HepG2 (cell line): ENCODE data around the gene IMP3. TPM values are rescaled to one million over a fixed set of nuclear protein-coding genes. Genes with fewer than 3 reads are reported as not detected.

ENCODE experiments used
- ATF2 ChIP-seq: sonication (generic); formaldehyde crosslinking; IDR thresholded peaks from 2 replicates; pipeline ENCODE4 v1.4.0; 2020; ENCODE audit warnings: missing genetic modification reagents
- CCAR2 ChIP-seq: fragments of 200-400 bp; formaldehyde crosslinking; optimal IDR thresholded peaks from 2 replicates; pipeline ENCODE3; 2018; ENCODE audit warnings: low read depth, mild to moderate bottlenecking, low read length, moderate library complexity
- CENPT ChIP-seq: sonication (generic); formaldehyde crosslinking; IDR thresholded peaks from 2 replicates; pipeline ENCODE4 v1.8.0; 2022; ENCODE audit warnings: low read depth, mild to moderate bottlenecking, moderate library complexity, missing genetic modification reagents
- CENPX ChIP-seq: sonication (generic); formaldehyde crosslinking; IDR thresholded peaks from 2 replicates; pipeline ENCODE4 v1.9.0; 2021; ENCODE audit warnings: mild to moderate bottlenecking, missing genetic modification reagents, moderate library complexity
- IRX3 ChIP-seq: sonication (generic); formaldehyde crosslinking; IDR thresholded peaks from 2 replicates; pipeline ENCODE4 v1.8.1; 2023; ENCODE audit warnings: mild to moderate bottlenecking, low read depth, missing genetic modification reagents, borderline replicate concordance
- KAT7 ChIP-seq: IDR thresholded peaks from 2 replicates; pipeline ENCODE4 v1.6.1; 2018; ENCODE audit warnings: borderline replicate concordance, missing compliant biosample characterization
- KMT2B ChIP-seq: IDR thresholded peaks from 2 replicates; pipeline ENCODE4 v1.6.1; 2016; ENCODE audit warnings: missing genetic modification reagents, missing compliant biosample characterization
- LBX2 ChIP-seq: sonication (generic); formaldehyde crosslinking; IDR thresholded peaks from 2 replicates; pipeline ENCODE4 v1.5.0; 2020; ENCODE audit warnings: missing genetic modification reagents, mild to moderate bottlenecking, borderline replicate concordance
- MAFK ChIP-seq, 2 experiments: IDR thresholded peaks in 1 of 2; conservative IDR thresholded peaks in 1 of 2; 2 replicates each; pipeline ENCODE4 v1.6.1; 2011; ENCODE audit warnings: improper control_type of control experiment in 2 of 2, low read length in 2 of 2
- NONO ChIP-seq, 2 experiments: fragments of 450-650 bp in 1 of 2; sonication (generic) in 1 of 2; formaldehyde crosslinking in 1 of 2; IDR thresholded peaks in 1 of 2; conservative IDR thresholded peaks in 1 of 2; 2 replicates each; pipeline versions ENCODE4 v1.6.1 to v1.8.0; 2017 to 2022; ENCODE audit warnings: mild to moderate bottlenecking in 1 of 2, missing genetic modification reagents in 1 of 2, moderate library complexity in 1 of 2
- RELA ChIP-seq: sonication (generic); formaldehyde crosslinking; IDR thresholded peaks from 2 replicates; pipeline ENCODE4 v1.4.0; 2020; ENCODE audit warnings: missing genetic modification reagents
- RNF2 ChIP-seq: fragments of 450-650 bp; conservative IDR thresholded peaks from 2 replicates; pipeline ENCODE4 v1.6.1; 2016; ENCODE audit warnings: low read depth
- SMARCC2 ChIP-seq: fragments of 450-650 bp; IDR thresholded peaks from 2 replicates; pipeline ENCODE4 v1.6.1; 2017; ENCODE audit warnings: antibody characterized with exemption, mild to moderate bottlenecking
- SMC3 ChIP-seq: IDR thresholded peaks from 2 replicates; pipeline ENCODE4 v1.6.1; 2011; ENCODE audit warnings: low read length, improper control_type of control experiment
- SP2 ChIP-seq: sonication (generic); formaldehyde crosslinking; IDR thresholded peaks from 2 replicates; pipeline ENCODE4 v1.5.1; 2020; ENCODE audit warnings: mild to moderate bottlenecking, missing genetic modification reagents
- THAP11 ChIP-seq: IDR thresholded peaks from 2 replicates; pipeline ENCODE4 v1.6.1; 2016; ENCODE audit warnings: missing biosample characterization, missing genetic modification reagents
- ZMYM4 ChIP-seq: sonication (generic); formaldehyde crosslinking; IDR thresholded peaks from 2 replicates; pipeline ENCODE4 v1.8.1; 2023; ENCODE audit warnings: mild to moderate bottlenecking, missing genetic modification reagents
- ZNF362 ChIP-seq: sonication (generic); formaldehyde crosslinking; IDR thresholded peaks from 2 replicates; pipeline ENCODE4 v1.4.0; 2020; ENCODE audit warnings: missing genetic modification reagents, mild to moderate bottlenecking, borderline replicate concordance
- ZNF552 ChIP-seq: sonication (generic); formaldehyde crosslinking; IDR thresholded peaks from 2 replicates; pipeline ENCODE4 v1.9.0; 2022; ENCODE audit warnings: missing genetic modification reagents, mild to moderate bottlenecking, borderline replicate concordance
- ZNF674 ChIP-seq: sonication (generic); formaldehyde crosslinking; IDR thresholded peaks from 2 replicates; pipeline ENCODE4 v1.5.0; 2020; ENCODE audit warnings: low read depth, mild to moderate bottlenecking, missing genetic modification reagents
- polyA plus RNA-seq, 8 experiments: library from polyadenylated mRNA; depleted of rRNA in 3 of 8; stranded (reverse) in 7 of 8; unstranded in 1 of 8; fragments of >200 nt; fragmentation: Illumina TruSeq in 4 of 8; extraction: Trizol in 4 of 8; gene quantifications; 2 replicates each; pipeline versions ENCODE4 v1.2.1 to v1.2.3, GENCODE V29; 2011 to 2016; ENCODE audit warnings: low read depth in 4 of 8, missing spikeins in 1 of 8, mixed read lengths in 1 of 8; ENCODE audit not compliant: insufficient read depth in 1 of 8
- total RNA-seq, 5 experiments: library from RNA; depleted of rRNA; stranded (reverse); fragments of >200 nt; fragmentation: Illumina TruSeq; extraction: Trizol; gene quantifications; 2 replicates each; pipeline ENCODE4 v1.2.3, GENCODE V29; 2016; ENCODE audit warnings: low read depth in 1 of 5
- TF ChIP-seq, protein P1 (sequence below): sonication (generic); formaldehyde crosslinking; IDR thresholded peaks from 2 replicates; pipeline ENCODE4 v1.5.0; 2020; ENCODE audit warnings: missing genetic modification reagents
- TF ChIP-seq, protein P2 (sequence below): IDR thresholded peaks from 2 replicates; pipeline ENCODE4 v1.6.1; 2012; ENCODE audit warnings: inconsistent platforms

IMP3 gene
- total and polyA plus RNA-seq, 2 of the 13 experiments (the other 11 are each of a cell fraction or from before 2014, with no cell fraction given), result 38.3 to 143 TPM

GRCh38 chr15:75639709-75640482, at the start of gene IMP3 (continued):
- TF ChIP-seq LBX2 (CRISPR knock-in tag) (peak; percentile 93; the same call in 1 of the 2 replicates), MAFK (conservative IDR thresholded peaks at IDR 0.05 in 1 of 2, IDR thresholded peaks at IDR 0.05 in 1 of 2; ENCODE audit: low read length in 2 of 2) (no peak), ZNF552 (0 out of 2 replicates have a peak, but pooled peaks have one; percentile 84), SMARCC2 (no peak), SP2 (CRISPR knock-in tag) (peak; percentile 82), ZNF362 (CRISPR knock-in tag) (peak; percentile 54; the same call in 1 of the 2 replicates), KAT7 (CRISPR knock-in tag) (peak; percentile 97), IRX3 (peak; percentile 87; the same call in 1 of the 2 replicates), CCAR2 (no peak), ZNF674 (CRISPR knock-in tag) (no peak), SMC3 (no peak), RNF2 (no peak; the same call in 1 of the 2 replicates), ZMYM4 (peak; percentile 91), ATF2 (0 out of 2 replicates have a peak, but pooled peaks have one; percentile 36), KMT2B (CRISPR knock-in tag) (peak; percentile 55; the same call in 1 of the 2 replicates), NONO (IDR thresholded peaks at IDR 0.05) (no peak), NONO (CRISPR knock-in tag; conservative IDR thresholded peaks at IDR 0.05) (peak; percentile 98), CENPT (peak; percentile 72; the same call in 1 of the 2 replicates), THAP11 (CRISPR knock-in tag) (peak; percentile 83; the same call in 1 of the 2 replicates), CENPX (CRISPR knock-in tag) (no peak), RELA (CRISPR knock-in tag) (peak; percentile 66; the same call in 1 of the 2 replicates)
- TF ChIP-seq, protein P1, sequence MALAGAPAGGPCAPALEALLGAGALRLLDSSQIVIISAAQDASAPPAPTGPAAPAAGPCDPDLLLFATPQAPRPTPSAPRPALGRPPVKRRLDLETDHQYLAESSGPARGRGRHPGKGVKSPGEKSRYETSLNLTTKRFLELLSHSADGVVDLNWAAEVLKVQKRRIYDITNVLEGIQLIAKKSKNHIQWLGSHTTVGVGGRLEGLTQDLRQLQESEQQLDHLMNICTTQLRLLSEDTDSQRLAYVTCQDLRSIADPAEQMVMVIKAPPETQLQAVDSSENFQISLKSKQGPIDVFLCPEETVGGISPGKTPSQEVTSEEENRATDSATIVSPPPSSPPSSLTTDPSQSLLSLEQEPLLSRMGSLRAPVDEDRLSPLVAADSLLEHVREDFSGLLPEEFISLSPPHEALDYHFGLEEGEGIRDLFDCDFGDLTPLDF (CRISPR knock-in tag), result peak; percentile 81
- TF ChIP-seq, protein P2, sequence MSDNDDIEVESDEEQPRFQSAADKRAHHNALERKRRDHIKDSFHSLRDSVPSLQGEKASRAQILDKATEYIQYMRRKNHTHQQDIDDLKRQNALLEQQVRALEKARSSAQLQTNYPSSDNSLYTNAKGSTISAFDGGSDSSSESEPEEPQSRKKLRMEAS, result peak; percentile 84
